T-helper 2 cell (primary cell): Measurements from ENCODE around the gene GGNBP2.

Experiments
- DNase-seq, 5 experiments: peaks; one replicate each; pipeline versions ENCODE4 v3.0.0 to v3.0.0-alpha.2; 2012 to 2022

GGNBP2 gene

DNA sequence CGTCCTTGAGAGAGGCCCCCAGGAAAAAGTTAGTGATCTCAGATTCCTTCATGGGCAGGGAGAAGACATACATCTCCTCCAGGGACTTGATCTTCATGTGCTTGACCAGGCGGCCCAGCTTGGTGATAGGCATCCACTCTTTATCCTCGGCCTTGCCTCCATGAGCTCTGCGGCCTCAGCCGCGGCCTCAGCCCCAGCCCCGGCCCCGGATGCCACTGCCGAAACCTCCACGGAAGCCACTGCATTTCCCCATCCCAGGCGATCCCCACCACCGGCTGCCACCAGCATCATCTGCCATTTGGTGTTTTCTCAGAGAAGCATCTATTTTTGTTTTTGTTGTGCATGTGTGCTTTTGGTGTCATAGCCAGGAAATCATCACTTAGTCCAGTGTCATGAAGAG, 30.3 kb downstream of the GGNBP2 start:
- no peak for DNase-seq

GRCh38 chr17:36576793-36577192, 32.1 kb downstream of the GGNBP2 start:
- no peak for DNase-seq

DNA sequence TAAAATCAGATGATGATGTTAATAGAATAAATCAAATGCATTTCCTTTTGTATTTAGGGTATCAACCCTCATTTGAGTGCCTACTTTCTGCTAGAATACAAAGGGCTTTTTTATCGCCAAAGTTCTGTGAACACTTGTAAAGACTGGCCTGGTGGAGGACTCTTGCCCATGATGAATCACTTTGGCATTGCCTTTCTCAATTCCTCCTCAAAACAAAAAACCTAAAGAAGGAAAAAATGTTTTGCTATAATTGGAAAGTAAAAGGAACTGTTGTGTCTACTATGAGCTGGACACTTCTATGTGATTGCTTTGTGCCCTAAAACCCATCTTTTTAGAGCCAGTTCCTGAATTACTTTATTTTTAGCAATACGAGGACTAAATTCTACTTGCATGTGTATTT, 34.0 kb downstream of the GGNBP2 start:
- no peak for DNase-seq

- no peak for DNase-seq
Observed at GRCh38 chr17:36583787-36584186, 39.1 kb downstream of the GGNBP2 start.

- no peak for DNase-seq
Observed at GRCh38 chr17:36586138-36586537, 41.4 kb downstream of the GGNBP2 start.

- peak in 1 of 5 experiments; percentile 81 for DNase-seq
Observed at GRCh38 chr17:36590082-36590481, 45.4 kb downstream of the GGNBP2 start.

DNA sequence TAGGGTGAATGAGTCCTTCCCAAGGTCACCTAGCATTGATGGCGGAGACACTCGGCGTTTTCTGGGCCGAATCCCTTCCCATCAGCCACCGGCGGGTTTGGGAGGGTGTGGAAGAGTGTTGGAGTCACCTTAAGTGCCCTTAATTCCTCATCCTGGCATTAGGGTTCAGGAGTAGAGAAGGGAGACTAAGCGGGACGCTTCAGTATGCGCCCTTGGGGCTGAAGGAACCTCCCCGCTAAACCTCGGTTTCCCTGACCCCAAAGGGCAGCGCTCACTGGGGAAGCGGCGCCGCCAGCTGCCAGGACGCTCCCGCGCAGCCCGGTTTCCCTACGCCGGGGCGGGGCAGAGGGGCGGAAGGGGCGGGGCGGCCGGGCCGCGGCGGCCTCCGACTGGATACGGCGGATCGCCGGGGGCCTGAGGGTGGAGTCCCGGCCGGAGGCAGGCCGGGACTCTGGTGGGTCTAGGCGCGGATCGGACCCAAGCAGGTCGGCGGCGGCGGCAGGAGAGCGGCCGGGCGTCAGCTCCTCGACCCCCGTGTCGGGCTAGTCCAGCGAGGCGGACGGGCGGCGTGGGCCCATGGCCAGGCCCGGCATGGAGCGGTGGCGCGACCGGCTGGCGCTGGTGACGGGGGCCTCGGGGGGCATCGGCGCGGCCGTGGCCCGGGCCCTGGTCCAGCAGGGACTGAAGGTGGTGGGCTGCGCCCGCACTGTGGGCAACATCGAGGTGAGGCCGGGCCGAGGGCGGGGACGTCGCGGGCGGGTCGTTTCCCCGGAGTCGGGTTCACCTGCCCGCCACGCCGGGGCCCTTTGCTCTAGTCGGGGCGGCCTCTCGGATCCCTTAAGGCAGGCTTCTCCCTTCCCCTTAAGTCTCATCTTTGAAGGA, 47.0 kb downstream of the GGNBP2 start, which contains the start of gene DHRS11:
TSS of gene DHRS11 (plus strand) at position 446 of the 882 bp plus-strand sequence. CDS start at position 577, 131 bp downstream.
- peak; percentile 54 to 76 (median 69) for DNase-seq

- DNase-seq: no peak
Observed at GRCh38 chr17:36592316-36592715, 47.6 kb downstream of the GGNBP2 start.

- DNase-seq: no peak
Observed at GRCh38 chr17:36592716-36593321, 48.1 kb downstream of the GGNBP2 start.

DNA sequence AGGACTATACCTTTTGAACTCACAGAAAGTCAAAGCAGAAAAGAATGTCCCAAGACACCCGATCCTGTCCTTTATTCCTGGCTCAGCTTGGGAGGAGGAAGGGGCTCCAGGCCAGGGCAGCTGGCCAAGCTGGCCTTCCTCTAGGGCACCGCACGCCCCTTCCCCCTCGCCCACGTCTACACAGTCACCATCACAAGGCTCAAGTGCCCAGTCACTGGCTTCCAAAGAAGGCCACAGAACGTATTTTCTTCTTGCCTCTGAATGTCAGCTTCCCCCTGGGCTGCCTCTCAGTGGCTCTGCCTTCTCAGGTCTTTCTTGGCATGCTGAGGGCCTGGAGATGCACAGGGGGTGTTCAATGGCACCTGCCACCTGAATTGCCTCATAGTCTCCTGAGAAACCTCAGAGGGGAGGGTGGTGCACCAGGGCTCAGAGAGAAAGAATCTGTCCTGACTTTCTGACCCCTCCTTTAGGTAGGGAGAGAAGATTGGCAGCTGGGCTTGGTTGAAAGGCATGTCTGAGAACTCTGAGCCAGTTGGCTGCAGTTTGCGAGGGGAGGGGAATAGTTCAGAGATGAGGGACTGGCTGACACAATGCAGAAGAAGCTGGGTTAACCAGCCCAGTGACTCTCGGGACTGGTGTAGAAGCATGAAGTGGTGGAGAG, 49.1 kb downstream of the GGNBP2 start:
- DNase-seq: no peak

- DNase-seq: no peak
Observed at GRCh38 chr17:36594626-36595401, 50.1 kb downstream of the GGNBP2 start.

DNA sequence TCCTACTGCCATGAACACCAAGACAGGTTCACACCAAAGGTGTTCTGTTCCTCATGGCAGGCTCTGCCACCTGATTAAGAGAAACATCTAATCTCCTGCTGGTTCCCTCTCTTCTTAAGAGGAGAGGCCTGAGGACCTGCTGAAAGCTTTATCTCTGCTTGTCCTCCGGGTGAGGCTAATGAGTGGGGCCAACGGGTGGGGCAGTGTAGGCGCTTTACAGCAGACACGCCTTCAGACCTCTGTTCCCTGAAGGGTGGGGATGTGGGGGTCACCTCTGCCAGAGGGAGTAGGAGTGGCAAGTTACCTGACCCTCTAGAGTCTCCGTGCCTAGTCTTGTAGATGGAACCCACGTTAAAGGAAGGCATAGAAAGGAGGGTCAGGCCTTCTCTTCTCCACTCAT, 52.5 kb downstream of the GGNBP2 start:
- no peak for DNase-seq

- no peak for DNase-seq
Observed at GRCh38 chr17:36597866-36598777, 53.4 kb downstream of the GGNBP2 start.

DNA sequence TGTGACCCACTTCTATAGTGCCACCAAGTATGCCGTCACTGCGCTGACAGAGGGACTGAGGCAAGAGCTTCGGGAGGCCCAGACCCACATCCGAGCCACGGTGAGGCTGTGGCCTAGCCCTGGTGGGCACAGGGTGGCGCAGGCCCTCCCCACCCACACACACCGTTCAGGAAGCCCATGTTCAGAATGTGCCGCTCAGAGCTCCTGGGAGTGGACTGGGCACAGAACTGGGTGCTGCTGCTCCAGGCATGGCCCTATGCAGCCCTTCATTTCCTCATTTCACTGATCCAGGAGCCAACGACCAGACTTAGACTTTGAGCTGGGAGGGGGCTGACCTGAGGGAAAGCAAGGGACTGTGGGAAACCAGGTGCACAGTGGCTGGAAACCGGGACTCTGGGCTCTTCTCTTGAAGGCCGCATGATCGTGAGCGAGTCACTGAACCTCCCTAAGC, 54.3 kb downstream of the GGNBP2 start:
- no peak for DNase-seq

DNA sequence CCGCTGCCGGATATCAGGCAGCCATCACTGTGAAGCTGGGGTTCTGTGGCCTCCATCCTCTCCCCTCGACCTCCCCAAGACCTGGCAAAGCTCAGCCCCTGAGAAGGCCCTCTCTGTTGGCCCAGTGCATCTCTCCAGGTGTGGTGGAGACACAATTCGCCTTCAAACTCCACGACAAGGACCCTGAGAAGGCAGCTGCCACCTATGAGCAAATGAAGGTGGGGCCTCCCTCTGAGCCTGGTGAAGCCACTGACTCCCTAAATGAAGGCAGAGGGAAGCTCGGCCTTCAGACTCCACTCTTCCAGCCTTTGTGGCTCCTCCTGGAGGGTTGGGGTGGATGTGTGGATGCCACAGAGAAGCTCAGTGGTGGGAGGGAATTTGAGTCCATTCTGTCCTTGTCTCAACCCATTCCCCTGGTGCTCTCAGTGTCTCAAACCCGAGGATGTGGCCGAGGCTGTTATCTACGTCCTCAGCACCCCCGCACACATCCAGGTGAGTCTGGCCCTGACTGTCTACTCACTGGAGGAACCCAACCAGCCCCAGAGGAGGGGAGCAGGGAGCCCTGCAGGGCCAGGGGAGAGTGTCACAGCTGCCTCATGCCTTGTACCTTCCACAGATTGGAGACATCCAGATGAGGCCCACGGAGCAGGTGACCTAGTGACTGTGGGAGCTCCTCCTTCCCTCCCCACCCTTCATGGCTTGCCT, 55.0 kb downstream of the GGNBP2 start:
- DNase-seq: no peak

DNA sequence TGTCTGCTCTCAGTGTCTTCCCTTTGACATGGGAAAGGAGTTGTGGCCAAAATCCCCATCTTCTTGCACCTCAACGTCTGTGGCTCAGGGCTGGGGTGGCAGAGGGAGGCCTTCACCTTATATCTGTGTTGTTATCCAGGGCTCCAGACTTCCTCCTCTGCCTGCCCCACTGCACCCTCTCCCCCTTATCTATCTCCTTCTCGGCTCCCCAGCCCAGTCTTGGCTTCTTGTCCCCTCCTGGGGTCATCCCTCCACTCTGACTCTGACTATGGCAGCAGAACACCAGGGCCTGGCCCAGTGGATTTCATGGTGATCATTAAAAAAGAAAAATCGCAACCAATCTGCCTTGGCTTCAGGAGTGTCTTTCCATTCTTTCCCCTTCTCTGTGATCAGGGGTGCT, 55.7 kb downstream of the GGNBP2 start:
- no peak for DNase-seq

- peak in 2 of 5 experiments; percentile 20 to 21 for DNase-seq
Observed at GRCh38 chr17:36600936-36601302, 56.2 kb downstream of the GGNBP2 start.

GRCh38 chr17:36601303-36602029, 56.7 kb downstream of the GGNBP2 start, which contains the start of gene MRM1:
Gene MRM1, plus strand, starts transcription at chr17:36601583. Its CDS starts 228 bp downstream, at chr17:36601811.
- peak; percentile 78 to 88 (median 83) for DNase-seq

GRCh38 chr17:36602030-36602748, 57.5 kb downstream of the GGNBP2 start:
- peak in 1 of 5 experiments; percentile 8 for DNase-seq
